OCI-LY1 (cell line): Measurements from ENCODE around the gene ARMC6.

Source experiments
- CTCF ChIP-seq: fragments of 200-600 bp; sonication (generic), shearing (Covaris generic); IDR thresholded peaks from 2 replicates; pipeline ENCODE4 v1.5.1; 2017; ENCODE audit warnings: mild to moderate bottlenecking, antibody characterized with exemption, low read length, moderate library complexity, mixed read lengths
- EZH2 ChIP-seq: fragments of 200-600 bp; sonication (generic), shearing (Covaris generic); IDR thresholded peaks from 2 replicates; pipeline ENCODE4 v1.8.0; 2017; ENCODE audit warnings: borderline replicate concordance, mixed run types, mild to moderate bottlenecking, antibody characterized with exemption, low read length, moderate library complexity, mixed read lengths

GRCh38 chr19:19103167-19103566 lies 69.8 kb downstream of the ARMC6 start:
- TF ChIP-seq CTCF (no peak), EZH2 (no peak)
